Measurements from ENCODE around the gene SLC26A11.
"Not testable (repeated sequence)": the region's sequence is repeated elsewhere in the genome, so short reads cannot be mapped to it uniquely, and the experiment has no call there.

Gene SLC26A11

DNA sequence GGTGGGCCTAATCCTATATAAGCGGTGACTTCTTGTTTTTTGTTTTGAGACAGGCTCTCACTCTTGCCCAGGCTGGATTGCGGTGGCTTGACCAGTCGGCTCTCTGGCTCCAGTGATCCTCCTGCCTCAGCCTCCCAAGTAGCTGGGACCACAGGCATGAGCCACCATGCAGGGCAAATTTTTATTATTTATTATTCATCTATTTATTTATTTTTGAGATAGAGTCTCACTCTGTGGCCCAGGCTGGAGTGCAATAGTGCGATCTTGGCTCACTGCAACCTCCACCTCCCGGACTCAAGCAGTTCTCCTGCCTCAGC lies 35.8 kb downstream of the SLC26A11 start:
- DNase-seq (ENCODE audit: low read depth): no peak
- H3K4me3 ChIP-seq (ENCODE audit: low read depth, low read length): no peak overlapping the region

DNA sequence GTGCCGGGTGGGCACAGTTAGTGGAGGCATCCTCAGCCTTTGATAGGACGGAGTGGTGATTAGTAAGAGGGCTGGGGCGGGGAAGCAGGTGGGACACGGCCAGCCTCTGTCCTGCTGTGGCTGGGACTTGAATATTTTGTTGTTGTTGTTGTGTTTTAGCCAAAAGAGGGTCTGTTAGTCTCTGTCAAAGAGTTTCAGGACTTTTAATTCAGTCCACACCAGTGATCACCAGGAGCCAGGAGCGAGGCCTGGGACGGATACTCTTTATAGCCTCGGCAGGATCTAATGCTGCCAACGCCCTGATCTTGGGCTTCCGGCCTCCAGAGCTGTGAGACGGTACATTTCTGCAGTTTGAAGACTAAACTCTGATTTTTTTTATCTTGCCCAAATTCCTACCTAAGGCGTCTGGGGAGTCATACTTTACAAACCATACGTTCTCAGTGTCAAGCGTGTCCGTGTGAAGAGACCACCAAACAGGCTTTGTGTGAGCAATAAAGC lies 37.5 kb downstream of the SLC26A11 start:
- DNase-seq (ENCODE audit: low read depth): no peak
- no peak overlapping the region for H3K4me3 ChIP-seq (ENCODE audit: low read depth, low read length)

DNA sequence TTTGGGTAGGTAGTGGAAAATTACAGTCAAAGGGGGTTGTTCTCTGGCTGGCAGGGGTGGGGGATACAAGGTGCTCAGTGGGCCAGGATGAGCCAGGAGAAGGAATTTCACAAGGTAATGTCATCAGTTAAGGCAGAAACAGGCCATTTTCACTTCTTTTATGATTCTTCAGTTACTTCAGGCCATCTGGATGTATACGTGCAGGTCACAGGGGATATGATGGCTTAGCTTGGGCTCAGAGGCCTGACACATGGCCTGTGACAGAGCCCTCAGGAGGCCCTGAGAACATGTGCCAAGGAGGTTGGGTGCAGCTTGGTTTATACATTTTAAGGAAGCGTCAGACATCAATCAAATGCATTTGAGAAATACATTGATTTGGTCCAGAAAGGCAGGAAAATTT lies 38.1 kb downstream of the SLC26A11 start:
- H3K4me3 ChIP-seq (ENCODE audit: low read depth, low read length); DNase-seq (ENCODE audit: low read depth): not testable (repeated sequence)

DNA sequence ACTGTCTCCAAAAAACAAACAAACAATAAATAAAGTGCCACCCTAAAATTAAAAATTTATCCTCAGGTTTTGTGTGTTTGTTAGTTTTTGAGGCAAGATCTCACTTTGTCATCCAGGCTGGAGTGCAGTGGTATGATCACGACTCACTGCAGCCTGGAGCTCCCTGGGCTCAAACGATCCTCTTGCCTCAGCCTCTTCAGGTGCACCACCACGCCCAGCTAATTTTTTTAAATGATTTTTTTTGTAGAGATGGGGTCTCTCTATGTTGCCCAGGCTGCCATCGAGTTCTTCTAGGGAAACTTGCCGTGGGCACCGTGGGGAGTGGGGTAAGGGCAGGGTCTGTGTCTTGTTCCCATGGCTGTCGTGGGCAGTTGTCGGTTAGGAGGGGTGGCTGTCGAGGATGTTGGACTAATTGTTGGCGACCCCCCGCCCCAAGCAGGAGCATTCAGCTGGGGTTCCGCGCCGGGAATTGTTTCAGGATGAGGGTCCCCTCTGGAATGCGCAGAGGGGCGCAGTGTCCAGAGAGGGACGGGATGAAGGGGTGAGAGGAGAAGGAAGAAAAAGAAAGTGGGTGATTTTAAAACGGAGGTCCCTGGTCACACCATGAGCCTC lies 39.3 kb downstream of the SLC26A11 start:
- H3K4me3 ChIP-seq (ENCODE audit: low read depth, low read length): peak overlapping the region; percentile 51
- no peak for DNase-seq (ENCODE audit: low read depth)

DNA sequence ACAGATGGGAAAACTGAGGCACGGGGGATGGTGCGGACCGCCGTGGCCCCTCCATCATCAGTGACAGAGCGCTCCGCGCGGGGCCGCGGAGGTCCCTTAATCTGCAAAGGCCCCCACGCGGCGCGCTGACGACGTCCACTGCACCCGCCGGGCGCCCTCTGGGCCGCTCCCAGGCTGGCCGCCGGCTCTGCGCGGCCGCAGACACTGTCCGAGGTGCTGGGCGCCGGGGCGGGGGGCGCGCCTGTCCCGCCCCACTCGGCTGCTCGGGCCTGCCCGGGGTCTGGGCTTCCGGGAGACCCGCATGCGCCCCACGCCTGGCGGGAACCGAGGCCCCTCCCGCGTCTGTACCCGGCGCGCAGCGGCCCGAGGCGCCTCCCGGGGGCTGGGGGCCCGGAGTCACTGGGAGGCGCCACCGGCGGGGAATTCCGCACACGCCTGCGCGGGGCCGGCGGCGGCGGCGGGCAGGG lies 39.9 kb downstream of the SLC26A11 start:
- DNase-seq (ENCODE audit: low read depth): peak; percentile 25
- peak overlapping the region; percentile 51 for H3K4me3 ChIP-seq (ENCODE audit: low read depth, low read length)

DNA sequence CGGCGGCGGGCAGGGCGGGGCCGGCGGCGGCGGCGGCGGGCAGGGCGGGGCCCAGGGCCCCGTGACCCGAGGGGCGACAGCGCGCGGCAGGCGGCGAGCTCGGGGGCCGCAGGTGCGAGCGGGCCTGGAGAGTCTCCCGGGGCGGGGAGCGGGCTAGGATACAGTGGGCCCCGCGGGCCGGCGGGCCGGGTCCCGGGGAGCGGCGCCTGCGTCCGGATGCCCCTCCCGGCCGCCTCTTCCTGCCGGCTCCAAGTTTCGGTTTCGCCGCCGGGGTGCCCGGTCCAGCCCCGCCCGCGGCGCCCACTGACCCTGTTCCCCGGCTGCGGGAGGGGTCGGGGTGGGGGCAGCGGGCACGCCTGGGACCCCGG lies 40.5 kb downstream of the SLC26A11 start, which contains the start of gene RNF213:
Gene RNF213, plus strand, starts transcription at position 62 of the 368 bp plus-strand sequence. CDS start 2,830 bp downstream, outside the sequence.
- H3K4me3 ChIP-seq (ENCODE audit: low read depth, low read length): peak within 1 kb of the TSS; percentile 73
- DNase-seq (ENCODE audit: low read depth): no peak

DNA sequence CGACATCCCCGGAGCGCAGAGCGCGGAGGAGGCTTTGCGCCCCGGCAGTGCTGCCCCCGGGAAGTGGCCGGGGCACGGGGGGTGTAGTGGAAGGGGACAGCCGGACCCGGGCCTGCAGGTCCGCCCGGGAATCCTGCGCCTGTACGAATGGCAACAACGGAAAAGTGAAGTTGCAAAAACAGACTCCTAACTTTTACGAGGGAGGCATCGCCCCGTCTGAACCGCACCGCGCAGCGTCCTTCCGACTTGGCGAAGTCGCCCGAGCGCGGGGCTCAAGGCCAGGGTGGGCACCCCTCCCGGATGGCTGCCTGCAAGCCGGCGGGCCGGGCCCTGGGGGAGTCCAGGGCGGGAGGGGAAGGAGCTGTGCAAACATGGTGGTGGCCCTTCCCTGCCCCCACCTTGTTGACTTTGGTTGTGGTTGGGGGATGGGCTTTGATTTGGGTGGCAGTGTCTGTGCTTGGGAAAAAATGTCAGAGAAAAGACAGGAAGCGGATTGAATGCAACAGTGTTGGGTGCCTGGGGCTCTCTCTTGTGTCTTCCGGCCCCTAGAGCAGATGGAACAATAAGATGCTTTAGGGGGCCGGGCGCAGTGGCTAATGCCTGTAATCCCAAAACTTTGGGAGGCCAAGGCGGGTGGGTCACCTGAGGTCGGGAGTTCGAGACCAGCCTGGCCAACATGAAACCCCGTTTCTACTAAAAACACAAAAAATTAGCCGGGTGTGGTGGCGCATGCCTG lies 41.1 kb downstream of the SLC26A11 start:
- no peak for DNase-seq (ENCODE audit: low read depth)
- peak overlapping the region; percentile 73 for H3K4me3 ChIP-seq (ENCODE audit: low read depth, low read length)

DNA sequence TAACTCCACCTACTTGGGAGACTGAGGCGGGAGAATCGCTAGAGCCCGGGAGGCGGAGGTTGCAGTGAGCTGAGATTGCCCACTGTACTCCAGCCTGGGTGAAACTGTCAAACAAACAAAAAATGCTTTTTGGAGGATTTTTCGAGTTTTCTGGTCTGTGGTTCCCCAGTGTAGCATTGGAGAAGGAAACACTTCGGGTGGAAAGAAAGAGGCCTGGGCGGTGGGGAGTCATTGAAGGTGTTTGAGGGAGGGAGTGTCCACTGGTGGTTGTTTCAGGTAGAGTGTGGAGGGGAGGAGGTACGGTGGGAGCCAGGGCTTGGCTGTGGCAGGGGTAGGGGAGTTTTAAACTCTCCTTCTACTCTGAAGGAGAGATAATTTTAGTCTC lies 41.7 kb downstream of the SLC26A11 start:
- peak overlapping the region; percentile 73 for H3K4me3 ChIP-seq (ENCODE audit: low read depth, low read length)
- no peak for DNase-seq (ENCODE audit: low read depth)

DNA sequence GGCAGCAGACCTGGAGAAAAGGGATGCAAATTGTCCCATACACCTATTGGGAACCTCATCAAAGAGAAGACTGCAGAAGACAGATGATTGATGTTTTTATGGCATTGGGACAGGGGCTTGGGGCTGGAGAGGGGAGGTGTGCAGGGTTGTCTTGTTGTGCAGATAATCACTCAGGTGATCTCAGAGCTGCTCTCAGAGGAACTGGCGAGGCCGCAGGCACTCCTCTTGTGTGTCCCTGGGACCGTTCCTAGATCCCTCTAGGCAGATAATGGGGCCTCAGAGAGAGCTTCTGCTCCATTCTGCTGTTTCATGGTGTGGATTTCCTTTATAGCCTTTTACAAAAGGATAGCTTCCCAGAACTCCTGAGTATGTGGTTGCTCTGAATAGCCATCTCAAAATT lies 42.1 kb downstream of the SLC26A11 start:
- no peak for DNase-seq (ENCODE audit: low read depth)
- peak overlapping the region; percentile 73 for H3K4me3 ChIP-seq (ENCODE audit: low read depth, low read length)

DNA sequence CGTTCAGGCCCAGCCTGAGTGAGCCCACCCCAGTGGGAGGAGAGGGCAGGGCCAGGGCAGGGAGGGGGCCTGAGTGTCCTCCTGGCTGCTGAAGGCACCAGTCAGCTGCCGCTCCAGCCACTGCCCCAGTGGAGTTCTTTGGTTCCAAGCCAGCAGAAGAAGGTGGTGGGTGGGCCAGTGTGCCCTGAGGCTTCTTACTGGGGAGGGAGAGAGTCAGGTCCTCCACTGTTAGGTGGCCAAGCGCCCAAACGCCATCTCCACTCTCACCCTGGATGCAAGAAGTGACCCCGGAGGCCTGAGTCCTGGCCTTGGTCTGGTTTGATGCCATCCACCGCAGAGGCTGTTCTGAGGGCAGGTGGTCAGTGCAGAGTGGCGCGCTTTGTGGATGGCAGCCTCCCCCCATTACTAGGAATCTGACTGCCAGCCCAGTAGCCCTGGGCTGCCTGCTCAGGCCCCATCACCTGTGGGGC lies 42.6 kb downstream of the SLC26A11 start:
- DNase-seq (ENCODE audit: low read depth): no peak
- peak overlapping the region; percentile 35 for H3K4me3 ChIP-seq (ENCODE audit: low read depth, low read length)

DNA sequence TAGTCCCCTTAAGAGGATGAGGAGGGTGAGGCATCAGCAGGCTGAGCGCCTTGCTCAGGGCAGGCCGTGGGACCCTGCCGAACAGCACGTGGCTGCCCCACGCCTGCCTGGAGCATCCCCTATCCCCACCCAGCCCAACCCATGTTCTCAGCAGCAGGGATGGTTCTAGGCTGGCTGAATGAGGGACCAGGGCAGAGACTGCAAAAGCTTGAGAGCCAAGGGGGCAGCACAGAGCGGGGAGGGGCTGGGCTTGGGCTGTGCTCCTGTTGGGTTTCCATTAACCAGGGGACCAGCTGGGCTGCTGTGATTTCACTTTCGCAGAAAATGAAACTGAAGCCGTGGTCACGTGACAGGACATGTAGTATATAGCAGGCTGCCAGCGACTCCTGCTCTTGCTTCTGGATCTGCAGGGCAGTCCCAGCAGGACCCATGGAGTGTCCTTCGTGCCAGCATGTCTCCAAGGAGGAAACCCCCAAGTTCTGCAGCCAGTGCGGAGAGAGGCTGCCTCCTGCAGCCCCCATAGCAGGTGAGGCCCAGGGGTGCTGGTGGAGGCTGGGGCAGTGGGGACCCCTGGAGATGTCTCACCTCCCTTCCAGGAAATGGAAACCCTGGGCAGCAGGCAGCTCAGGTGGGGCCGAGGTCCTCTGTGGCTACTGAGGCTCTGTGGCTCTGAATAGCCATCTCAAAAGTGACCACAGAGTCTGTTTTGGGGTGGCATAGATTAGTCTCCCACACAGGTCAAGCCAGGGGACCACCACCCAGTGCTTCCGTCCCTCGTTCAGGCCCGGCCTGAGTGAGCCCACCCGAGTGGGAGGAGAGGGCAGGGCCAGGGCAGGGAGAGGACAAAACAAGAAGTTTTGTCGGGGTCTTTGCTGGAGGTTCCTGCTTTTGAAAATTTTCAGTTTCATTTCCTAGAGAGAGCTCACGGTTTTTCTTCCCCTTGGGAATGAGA lies 43.3 kb downstream of the SLC26A11 start:
- peak overlapping the region; percentile 35 for H3K4me3 ChIP-seq (ENCODE audit: low read depth, low read length)
- peak; percentile 60 for DNase-seq (ENCODE audit: low read depth)

DNA sequence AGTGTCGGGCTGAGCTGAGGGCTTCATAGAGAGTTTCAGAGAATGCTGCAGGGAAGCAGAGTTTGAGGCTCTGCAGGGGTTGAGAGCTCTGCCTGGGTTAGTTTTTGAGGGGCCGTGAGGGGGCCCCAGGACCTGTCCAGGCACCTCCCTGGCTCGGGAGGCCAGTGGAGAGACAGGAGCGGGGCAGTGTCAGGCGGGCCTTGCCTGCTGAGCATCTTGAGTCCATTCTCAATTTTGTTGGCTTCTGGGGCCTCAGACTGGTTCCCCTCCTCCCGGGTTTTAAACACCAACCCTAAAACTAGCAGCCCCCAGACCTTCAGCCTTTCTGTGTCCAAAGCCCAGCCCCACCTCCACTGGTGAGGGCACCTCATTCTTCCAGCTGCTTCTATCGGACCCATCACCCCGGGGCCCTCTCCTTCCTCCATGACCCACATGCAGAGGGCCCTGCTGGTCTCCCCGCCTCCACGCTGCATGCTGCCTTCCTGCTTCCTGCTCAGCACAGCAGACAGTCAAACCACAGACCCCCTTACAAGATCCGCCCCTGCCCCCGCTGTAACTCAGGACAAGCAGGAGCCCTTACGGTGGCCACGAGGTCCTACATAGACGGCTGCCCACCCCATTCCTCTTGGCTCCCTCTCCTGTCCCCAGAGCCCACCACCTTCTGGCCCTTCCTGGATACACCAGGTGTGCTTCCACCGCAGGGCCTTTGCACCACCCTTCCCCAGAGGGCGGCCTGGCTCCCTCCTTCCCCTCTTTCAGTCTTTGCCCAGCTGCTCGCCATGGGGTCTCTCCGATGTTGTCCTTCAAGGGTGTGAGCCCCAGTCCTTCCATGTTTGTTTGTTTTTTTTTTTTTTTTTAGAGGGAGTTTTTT lies 44.2 kb downstream of the SLC26A11 start:
- DNase-seq (ENCODE audit: low read depth): no peak
- peak overlapping the region; percentile 35 for H3K4me3 ChIP-seq (ENCODE audit: low read depth, low read length)

DNA sequence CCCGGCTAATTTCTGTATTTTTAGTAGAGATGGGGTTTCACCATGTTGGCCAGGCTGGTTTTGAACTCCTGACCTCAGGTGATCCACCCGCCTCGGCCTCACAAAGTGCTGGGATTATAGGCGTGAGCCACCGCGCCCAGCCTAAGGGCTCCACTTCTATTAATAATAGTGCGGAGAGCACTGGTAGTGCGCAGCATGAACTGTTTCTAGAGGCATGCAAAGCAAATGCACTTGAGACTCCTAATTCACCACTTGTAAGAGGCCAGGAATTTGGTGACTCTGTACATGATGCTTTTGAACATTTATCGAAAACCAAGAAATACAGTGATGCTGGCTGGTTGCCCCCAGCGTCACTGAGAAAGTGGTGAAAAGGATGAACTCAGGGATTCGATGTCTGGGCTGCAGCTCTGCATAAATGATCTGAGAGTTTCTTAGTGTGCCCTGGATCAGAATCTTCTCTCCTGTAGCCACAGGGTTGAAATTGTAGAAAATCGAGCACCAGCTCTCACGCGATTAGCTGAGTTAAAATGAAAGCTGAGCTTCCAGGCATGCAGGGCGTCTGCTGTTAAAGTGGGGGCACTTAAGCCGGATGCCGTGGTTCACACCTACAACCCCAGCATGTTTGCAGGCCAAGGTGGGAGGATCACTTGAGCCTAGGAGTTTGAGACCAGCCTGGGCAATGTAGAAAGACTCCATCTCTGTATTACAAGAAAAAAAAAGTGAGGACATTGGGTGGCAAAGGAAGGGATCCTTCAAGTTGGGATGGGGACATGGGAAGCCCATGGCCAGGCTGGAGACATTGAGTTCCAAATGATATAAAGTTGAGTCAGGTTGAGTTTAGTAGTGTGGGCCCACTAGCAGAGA lies 45.2 kb downstream of the SLC26A11 start:
- no peak for DNase-seq (ENCODE audit: low read depth)
- no peak overlapping the region for H3K4me3 ChIP-seq (ENCODE audit: low read depth, low read length)

DNA sequence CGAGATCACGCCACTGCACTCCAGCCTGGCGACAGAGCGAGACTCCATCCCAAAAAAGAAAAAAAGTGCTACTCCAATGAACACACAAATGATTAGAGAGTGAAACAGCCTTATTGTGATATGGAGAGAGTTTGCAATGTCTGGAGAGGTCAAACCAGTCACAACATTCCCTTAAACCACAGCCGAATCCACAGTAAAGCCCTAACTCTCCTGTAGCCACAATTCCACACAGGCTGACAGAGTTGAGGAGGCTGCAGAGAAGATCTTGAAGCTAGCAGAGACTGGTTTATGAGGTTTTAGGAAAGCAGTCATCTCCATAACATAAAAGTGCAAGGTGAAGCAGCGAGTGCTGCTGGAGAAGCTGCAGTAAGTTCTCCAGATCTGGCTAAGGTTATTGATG lies 47.2 kb downstream of the SLC26A11 start:
- no peak for DNase-seq (ENCODE audit: low read depth)
- no peak overlapping the region for H3K4me3 ChIP-seq (ENCODE audit: low read depth, low read length)

DNA sequence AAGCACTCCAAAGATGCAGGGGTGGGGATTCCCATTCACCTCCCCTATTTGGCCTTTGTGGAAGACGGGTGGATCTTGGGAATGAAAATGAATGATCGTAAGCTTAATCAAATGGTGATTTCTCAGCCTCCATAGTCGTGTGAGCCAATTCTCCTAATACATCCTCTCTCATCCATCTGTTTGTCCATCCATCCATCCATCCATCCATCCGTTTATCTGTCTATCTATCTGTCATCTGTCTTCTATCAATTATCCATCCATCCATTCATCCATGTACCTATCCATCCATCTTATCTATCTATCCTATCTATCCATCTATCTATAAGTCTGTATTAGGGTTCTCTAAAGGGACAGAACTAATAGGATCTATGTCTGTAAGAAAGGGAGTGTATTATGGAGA lies 48.2 kb downstream of the SLC26A11 start:
- no peak overlapping the region for H3K4me3 ChIP-seq (ENCODE audit: low read depth, low read length)
- no peak for DNase-seq (ENCODE audit: low read depth)

DNA sequence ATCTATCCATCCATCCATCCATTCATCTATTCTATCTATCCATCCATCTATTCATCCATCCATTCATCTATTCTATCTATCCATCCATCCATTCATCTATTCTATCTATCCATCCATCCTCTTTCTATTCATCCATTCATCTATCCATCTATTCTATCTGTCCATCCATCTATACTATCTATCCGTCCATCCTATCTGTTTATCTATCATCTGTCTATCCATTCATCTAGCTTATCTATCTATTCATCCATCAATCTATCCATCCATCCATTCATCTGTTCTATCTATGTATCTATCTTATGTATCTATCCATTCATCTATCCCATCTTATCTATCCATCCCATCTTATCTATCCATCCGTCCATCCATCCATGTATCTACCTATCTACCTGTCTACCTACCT lies 49.2 kb downstream of the SLC26A11 start:
- no peak for DNase-seq (ENCODE audit: low read depth)

DNA sequence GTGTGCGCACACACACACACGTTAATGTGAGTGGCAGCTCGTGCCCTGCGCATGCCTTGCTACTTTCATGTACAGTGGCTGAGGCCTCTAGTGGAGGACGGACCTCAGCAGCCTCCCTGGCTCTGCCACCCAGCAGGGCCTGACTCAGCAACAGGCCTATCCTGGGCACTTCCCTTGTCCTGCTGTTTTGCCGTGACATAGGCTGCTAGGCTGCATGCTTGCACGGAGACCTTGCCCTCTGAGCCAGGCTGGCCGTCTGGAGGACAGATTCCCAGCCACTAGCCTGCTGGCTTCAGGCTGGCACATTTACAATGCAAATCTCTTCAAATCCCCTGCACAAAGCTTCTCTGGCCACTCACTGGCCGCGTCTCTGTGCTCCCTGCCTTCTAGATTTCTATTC lies 49.9 kb downstream of the SLC26A11 start:
- DNase-seq (ENCODE audit: low read depth): no peak
- no peak overlapping the region for H3K4me3 ChIP-seq (ENCODE audit: low read depth, low read length)

More for the DNA sequence above, 49.2 kb downstream of the SLC26A11 start:
- H3K4me3 ChIP-seq (ENCODE audit: low read depth, low read length): no peak overlapping the region

DNA sequence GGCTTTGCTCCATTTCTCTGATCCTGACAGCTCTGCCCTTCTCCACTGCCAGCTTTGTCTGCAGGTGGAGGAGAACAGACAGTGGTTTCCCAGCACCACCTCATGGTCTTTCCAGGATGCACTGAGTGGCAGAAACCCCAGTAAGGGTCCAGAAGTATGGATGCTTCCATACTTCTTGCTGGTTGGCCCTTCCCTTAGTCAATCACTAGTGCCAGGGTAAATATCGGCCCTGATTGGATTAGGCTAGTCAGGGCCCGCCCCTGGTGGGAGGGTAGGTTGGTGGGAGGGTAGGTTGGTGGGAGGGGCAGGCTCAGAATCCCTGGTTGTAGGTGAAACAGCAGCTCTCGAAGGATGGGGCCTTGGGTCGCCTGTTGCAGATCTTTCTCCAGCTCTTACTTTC lies 50.6 kb downstream of the SLC26A11 start:
- DNase-seq (ENCODE audit: low read depth): no peak
- no peak overlapping the region for H3K4me3 ChIP-seq (ENCODE audit: low read depth, low read length)

Measured in skeletal muscle cell (primary cell).